HG02943 (cell line): ENCODE measurements around the gene CCDC91.

ENCODE experiments used
- ATAC-seq: cut with Tn5 transposase; IDR thresholded peaks from one replicate; pipeline ENCODE4 v1.9.1; 2021; ENCODE audit warnings: mild to moderate bottlenecking, low read depth, moderate library complexity; ENCODE audit not compliant: unreplicated experiment

Gene CCDC91, protein sequence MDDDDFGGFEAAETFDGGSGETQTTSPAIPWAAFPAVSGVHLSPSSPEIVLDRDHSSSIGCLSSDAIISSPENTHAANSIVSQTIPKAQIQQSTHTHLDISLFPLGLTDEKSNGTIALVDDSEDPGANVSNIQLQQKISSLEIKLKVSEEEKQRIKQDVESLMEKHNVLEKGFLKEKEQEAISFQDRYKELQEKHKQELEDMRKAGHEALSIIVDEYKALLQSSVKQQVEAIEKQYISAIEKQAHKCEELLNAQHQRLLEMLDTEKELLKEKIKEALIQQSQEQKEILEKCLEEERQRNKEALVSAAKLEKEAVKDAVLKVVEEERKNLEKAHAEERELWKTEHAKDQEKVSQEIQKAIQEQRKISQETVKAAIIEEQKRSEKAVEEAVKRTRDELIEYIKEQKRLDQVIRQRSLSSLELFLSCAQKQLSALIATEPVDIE

DNA sequence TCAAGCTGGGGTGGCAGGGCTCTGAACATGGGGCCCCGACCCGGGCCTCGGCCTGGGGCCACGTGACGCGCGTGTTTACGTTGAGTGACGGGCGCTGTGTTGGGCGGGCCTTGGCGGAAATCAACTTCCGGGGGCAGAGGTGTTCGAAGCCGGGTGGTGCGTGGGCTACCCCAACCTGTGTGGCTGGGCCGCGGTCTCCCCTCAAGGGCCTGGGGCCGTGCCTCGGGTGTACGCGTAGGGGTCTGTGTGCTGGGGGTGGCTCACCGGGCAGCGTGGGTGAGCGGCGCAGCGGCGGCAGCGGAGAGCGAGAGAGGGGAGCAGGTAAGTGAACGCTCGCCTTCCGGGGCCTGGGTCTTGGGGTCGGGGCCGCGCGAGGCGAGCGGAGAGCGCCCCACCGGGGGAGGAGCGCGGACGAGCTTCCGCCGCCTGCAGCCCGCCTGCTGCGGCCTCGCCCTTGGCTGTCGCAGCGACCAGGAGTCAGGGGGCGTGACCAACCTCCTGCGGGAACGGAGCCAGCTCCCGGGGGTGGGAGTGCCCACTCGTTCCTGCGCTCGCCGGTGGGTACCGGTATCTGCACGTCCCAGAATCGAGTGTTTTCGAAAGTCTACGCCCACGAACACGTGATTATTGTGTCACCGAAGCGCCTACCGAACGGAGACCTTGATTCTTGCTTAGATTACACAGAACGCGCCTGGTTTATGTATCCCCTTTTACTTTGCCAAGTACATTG, at the start of gene CCDC91:
TSS of gene CCDC91 (plus strand) at position 136 of the 730 bp plus-strand sequence. CDS start 66,760 bp downstream, outside the sequence.
- ATAC-seq: peak; percentile 96

DNA sequence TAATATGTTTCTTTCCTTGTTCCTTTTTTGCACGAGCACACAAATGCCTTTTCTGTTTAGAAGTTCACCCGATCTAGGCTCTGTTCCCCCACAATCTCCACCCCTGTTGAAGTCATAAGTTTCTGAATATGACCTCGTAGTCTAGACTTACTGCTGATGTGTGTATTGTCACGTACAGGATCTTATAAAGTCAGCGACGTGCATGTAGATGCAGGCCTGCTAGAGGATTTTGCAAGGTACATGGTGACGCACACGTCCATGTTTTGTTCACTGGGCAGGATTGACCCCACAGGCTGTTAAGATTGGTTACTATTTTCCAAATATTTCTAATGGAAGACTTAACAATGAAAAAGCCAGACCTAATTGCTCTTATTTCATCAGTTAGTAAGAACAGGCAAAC, 46.2 kb upstream of the CCDC91 start:
- ATAC-seq: no peak

DNA sequence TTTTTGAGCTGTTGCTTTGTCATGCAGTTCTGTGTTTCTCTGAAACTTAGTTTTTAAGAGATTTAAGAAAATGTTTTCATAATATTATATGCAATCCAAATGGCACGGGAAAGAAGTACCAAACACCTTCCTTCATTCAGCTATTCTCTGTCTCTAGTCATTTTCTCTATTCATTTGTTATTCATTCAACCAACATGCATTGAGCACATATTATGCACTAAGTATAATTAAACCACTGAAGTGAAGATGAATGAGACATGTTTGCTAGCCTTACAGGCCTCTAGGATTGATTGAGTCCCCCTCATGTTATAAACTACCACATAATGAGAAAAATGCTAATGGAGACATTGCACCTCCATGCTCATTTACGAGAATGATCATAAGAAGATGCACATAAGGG, 45.7 kb upstream of the CCDC91 start:
- ATAC-seq: no peak

DNA sequence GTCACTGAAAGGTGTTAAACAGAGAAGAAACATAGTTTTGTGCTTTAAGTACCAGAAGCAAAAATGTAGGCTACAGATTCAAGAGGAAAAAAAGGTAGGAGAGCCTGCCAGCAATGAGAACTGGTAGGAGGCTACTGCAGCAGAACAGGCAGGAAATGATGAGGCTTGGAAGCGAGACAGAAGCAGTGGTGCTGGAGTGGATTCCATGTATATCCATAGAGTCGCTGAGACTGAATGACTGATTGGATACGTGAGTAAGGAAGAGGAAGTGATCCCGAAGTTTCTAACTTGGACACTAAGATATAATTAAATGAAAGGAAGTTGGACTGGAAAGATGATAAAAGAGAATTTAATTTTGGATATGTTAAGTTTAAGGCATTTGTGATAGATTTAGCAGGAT, 45.0 kb upstream of the CCDC91 start:
- ATAC-seq: no peak

DNA sequence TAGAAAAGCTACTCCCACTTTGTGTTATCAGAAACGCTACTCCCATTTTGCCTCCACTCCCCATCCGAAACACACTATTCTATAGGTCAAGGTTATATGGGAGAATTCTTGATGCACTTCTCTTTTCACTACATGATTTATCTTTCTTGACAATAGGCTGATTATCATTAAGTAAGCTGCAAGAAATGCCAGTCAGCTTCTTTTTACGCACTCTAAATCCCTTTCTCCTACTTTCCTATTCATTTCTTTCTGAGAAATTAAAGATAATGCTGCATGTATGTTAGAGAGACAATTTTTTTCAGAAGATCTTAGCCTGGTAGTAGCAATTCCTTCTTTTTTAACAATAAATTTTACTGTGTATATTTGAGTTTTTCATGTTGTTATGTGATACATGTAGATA, 41.0 kb upstream of the CCDC91 start:
- ATAC-seq: no peak

DNA sequence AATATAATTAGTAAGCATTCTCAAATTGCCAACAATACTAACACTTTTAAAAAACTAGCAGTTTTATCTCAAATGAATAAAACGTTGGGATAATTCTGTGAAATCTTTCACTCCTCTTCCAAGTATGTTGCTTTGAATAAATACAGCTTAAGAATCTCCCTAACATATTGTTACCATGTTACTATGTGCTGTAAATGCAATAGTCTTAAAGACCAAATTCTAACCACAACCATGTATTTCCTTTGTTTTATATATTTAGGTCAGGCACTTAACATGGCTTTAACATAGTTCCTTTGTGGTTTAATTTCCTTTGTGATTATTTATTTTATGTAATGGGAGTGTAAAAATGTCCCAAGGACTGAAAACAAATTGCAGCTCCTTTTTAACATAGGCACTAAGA, 33.9 kb upstream of the CCDC91 start:
- no peak for ATAC-seq

DNA sequence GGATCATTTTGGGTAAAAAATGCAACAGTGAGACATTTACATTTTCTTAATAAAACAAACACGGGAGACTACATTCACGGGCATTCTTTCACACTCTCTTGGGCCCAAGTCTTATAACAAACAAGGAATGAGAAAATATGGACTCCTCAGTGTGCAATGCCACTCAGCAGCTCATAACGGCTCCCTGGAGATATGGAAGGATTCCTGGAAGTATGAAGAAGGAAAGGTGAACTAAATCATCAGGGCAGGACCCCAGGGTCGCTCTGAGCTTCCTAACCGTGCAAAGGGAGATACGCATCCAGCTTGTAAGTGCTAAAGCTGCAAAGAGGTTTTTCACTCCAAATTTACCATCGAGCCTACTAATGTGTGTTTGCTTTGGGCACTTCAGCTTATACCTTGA, 33.5 kb upstream of the CCDC91 start:
- no peak for ATAC-seq

DNA sequence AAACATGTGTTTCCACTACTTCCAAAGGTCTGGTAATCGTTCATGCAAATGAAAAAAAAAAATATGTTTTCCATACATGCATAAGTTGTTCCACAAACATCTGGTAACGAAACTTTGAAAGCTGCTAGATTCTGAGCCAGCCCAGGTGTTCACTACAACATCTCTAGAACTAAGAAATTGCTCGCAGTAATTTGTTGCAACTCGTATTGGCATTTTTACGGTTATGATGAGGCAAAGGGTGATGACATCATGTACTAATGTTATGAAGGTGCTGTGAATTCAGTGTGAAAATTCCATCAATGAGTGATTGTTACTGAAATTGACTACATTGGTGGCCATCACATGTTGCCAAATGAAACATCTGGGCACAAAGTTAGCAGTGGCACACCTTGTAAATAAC, 31.9 kb upstream of the CCDC91 start:
- no peak for ATAC-seq

DNA sequence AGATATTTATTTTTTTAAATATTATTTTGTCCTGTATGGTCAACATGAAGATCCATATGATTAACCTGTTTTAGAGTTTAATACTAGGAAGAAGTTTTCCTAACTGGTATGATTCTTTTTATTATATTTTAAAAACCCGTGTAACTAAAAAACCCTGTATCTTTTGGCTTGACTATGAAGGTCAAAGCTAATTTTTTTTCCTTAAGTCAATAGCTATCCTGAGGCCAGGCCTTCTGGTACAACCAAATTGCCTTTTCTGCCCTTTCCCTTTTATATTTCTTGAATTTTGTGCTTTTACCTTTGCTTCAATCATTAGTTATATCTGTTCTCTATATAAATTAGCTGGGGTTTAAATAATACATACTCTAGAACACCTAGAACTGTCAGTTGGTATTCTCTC, 30.6 kb upstream of the CCDC91 start:
- no peak for ATAC-seq

DNA sequence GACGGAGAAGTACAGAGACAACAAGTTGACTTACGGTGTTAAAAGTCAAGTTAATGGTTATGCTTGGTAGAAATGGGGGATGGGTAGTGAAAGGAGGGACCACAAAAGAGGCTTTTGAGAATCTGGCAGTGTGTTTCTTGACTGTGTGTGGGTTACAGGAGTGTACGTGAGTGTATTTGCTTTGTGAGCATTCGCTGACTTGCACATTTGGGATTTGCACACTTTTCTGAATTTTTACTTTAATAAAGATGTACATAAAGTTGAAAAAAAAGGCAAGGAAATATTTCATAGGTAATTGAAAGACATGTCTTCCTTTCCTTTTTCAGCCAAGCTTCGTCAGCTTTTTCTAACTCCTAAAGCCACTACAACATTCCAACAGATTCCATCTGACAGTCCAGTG, 28.6 kb upstream of the CCDC91 start:
- no peak for ATAC-seq

DNA sequence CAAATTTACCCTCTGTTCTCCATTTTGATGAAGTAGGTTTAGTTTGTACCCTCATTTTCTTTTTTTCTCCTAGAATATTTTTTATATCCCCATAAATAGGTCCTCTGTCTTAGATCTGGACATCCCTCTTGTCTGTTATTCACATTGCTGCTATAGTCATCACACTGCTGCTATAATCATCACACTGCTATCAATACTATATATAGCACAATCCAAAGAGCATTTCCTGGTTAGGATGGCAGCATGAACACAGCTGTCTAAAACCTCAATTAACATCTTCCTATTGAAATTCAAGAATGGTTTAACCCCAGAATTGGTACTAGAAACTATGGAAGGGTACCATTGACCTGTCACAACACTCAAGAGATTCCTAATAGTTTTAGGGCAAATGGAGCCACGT, 27.6 kb upstream of the CCDC91 start:
- ATAC-seq: no peak

DNA sequence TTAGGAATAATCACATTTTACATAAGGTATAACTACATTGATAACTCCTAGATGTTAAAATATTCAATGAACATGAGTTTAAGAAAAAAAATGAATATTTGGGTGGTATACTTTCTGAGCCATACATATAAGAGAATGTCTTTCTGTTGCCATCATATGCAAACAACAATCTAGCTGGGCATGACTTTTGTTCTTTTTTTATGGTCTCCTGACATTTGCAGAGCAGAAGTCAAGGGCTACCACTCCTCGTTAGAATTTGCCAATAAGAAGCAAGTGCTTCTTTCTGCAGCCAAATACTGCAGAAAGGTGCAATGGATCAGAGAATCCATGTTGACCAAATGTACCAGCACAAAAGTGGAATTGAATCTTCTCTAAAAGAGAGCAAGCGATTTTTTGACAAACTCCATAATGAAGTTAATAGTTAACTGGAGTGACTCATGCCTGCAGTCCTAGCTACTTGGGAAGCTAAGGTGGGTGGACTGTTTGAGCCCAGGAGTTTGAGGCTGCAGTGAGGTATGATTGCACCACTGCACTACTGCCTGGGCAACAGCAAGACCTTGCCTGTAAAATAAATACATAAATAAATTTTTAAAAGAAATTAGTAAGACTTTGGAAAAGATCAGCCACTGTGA, 25.5 kb upstream of the CCDC91 start:
- ATAC-seq: no peak

DNA sequence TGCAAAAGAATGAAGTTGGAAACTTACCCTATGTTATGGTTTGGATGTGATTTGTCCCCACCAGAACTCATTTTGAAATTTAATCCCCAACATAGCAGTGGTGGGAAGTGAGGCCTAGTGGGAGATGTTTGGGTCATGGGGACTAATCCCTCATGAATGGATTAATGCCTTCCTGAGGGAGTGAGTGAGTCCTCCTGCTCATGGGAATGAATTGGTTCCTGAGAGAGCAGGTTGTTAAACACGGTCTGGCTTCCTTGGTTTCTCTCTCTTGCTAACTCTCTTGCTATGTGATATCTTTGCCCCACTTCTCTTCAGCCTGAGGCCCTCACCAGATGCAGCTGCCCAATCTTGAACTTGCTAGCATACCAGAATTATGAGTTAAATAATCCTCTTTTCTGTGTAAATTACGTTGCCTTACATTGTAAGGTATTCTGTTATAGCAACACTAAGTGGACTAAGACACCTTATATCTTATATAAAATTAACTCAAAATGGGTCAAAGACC, 22.2 kb upstream of the CCDC91 start:
- no peak for ATAC-seq

DNA sequence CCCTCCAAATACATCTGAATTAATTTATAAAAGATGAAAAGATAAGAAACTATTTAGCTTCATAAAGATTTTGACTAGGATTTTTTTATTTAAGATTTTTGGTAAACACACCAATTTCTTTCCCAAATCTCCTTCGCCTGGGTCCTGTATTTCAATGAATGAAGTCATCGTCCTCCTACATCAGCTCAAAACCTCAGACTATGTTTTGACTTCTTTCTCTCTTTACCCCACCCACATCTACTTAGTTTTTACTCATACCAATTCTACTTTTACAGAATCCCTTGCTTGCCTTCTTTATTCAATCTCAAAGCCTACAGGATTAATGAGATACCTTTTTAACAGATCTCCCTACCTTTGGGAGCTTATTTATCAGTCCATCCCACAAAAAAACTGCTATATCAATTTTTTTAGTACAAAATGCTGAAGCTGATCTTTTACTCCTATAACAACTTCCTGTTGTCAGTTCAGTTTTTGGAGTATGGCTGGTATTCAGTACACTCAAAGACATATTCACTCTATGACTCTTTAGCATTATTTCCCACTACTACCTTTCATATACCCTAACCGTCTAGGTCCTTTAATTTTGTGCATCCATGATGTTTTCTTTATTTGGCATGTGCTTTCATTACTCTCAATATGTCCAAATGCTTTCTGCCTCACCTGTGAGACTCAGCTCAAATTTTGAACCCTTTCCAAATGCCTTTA, 18.7 kb upstream of the CCDC91 start:
- ATAC-seq: no peak

DNA sequence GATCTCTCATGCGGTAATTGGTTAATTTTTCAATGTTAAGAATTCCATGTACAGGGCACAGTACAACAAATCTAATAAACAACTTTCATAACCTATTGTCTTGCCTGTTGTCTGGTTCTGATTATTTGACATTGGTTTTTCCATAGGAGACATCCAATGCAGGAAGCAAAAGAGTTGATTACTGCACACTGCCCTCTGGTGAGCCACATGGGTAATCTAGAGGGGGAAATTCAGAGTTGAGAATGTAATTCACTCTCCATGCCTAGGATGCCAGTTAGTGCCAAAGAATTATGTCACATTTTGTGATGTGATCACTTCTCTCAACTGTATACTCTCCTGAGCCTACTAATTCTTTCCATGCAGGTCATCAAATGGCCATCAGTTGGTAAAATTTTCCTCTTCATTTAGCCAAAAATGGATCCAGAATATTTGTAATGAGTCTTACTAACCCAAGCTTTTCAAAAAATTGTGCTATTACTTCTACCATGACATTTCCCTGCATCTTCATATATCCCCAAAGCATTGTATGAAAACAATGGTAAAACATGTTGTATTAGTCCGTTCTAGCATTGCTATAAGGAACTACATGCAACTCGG, 17.7 kb upstream of the CCDC91 start:
- ATAC-seq: no peak

DNA sequence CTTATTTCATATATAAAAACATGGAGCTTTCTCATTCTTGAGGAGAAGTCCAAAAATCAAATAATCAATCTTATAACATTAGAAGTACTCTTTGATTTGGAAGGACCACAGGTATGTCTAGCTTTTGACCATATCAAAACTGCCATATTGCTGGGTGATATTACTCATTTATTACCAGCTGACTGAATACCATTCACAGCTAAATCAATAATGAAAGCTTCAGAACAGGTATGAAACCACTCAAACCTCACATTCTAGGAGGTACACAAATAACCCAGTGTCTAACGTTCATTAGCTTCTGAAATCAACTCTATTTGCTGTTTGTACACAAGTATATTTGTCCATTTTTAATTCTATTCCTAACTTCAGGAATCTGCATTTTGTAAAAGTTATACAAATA, 16.8 kb upstream of the CCDC91 start:
- no peak for ATAC-seq

DNA sequence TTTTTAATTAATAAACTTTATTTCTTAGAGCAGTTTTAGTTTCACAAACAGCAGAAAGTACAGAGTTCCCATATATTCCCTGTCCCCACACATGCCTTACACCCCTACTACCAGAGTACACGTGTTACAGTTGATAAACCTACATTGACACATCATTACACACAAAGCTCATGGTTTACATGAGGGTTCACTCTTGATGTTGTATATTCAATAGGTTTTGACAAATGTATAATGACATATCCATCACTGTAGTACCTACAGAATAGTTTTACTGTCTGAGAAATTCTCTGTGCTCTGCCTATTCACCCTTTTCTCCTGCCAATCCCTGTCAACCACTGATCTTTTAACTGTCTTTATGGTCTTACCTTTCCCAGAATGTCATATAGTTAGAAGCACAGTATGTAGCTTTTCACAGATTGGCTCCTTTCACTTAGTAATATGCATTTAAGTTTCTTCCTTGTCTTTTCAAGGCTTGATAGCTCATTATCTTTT, 15.1 kb upstream of the CCDC91 start:
- no peak for ATAC-seq

DNA sequence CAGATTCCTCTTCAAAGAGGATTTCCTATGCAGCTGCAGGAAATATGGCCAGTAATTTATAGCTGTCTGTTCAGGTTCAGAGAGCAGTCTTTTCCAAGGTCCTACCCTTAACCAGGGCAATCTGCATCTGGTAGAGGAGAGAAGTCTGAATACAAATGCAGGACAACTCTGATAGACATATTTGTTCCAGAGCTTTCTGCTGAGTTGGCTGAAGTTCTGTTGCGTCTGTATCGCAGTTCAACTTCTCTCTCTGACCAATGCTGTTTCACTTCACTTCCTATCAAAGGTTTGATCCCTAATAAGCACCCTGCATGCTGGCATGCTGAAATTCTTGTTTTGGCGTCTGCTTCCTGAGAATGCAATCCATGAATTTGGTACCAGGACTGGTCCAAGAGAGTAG, 14.0 kb upstream of the CCDC91 start:
- ATAC-seq: no peak

DNA sequence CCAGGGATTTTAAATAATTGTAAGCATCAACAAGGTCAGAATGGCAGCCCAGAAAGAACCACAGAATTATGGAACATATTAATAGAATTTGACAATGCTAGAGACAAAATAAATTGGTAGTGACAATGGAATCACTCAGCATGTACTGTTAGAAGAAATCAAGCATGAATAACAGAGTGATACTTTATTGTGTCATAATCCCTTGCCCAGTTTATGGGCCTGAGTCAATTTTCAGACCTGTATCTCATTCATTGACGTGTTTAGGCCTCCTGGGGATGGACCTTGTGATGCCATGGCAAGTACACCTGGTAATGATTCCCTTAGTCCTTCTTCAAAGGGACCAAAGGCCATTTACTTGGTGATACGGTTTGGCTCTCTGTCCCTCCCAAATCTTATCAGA, 12.8 kb upstream of the CCDC91 start:
- ATAC-seq: no peak

DNA sequence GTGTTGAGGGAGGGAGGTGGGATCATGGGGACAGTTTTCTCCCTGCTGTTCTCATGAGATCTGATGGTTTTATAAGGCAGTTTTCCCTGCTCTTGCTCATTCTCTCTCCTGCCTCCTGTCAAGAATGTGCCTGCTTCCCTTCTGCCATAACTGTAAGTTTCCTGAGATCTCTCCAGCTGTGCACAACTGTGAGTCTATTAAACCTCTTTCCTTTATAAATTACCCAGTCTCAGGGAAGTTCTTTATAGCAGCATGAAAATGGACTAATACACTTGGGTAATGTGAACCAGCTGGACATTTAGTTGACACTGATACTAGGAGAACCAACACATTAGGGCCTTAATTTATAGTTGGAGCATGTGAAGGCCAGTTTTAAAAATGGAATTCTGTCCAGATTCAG, 12.4 kb upstream of the CCDC91 start:
- ATAC-seq: no peak
